AG04449 (cell line): ENCODE data around the gene DDX4.

Source experiments
- CTCF ChIA-PET: fragments of 350-600 bp; formaldehyde crosslinking; extraction: SDS; loops from one replicate; lab custom pipeline; 2021; ENCODE audit warnings: antibody characterized with exemption; lab: Yijun Ruan, JAX
- POLR2A ChIA-PET: fragments of 400-600, 350-600 bp; formaldehyde crosslinking; extraction: SDS; loops from one replicate; lab custom pipeline; 2020; ENCODE audit warnings: antibody characterized with exemption, inconsistent platforms; lab: Yijun Ruan, JAX
- DNase-seq: peaks from one replicate; pipeline ENCODE4 v3.0.0-alpha.2; 2010; ENCODE audit warnings: low read depth, low spot score
- H3K4me3 ChIP-seq: 2 replicates; pipeline ENCODE4 v1.5.1; 2011; ENCODE audit warnings: low read depth, mild to moderate bottlenecking, control low read depth, low read length
- CTCF ChIP-seq: IDR thresholded peaks from one replicate; pipeline ENCODE4 v1.5.1; 2011; ENCODE audit warnings: mild to moderate bottlenecking, moderate library complexity, low read length, control low read depth, inconsistent platforms; ENCODE audit not compliant: insufficient read depth; ENCODE audit errors: missing control alignments

The DDX4 gene

DNA sequence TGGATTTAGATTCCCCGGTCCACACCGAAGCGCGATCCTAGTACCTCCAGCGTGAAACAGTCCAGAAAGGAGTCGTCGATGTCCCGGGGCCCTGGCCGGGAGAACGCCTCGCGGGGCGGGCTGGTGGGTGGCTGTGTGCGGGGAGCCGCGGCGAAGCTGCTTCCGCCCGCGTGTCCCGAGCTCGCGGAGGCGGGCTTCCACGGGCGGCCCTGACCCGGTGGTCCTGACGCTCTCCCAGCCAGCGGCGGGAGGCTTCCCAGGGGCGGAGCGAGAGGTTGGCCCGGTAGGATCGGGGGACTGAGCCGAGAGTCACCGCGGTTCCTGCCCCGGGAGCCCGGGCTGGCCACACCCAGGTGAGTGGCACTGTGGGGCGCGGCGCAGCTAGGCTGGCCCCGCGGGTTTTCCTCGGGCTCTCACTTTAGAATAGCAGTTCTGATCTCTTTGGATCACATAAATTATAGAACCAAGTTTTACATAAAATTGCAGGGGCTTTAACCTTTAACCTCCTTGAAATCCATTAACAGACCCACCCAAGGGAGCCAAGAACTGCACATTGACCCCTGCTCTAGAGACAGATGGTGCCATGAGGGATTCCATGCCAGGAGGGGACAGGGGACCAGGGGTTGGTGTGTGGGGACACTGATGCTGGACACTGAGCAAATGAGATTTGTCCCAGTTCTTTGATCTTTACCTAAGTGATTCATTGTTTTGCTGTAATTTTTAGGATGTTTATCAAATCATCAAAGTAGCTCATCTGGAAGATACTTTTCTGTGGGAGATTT, 84.1 kb downstream of the DDX4 start:
- peak overlapping the region; percentile 45 for H3K4me3 ChIP-seq
- POLR2A ChIA-PET, result no interaction called here
- DNase-seq, result no peak
- CTCF ChIA-PET, result no interaction called here
- no peak for TF ChIP-seq CTCF

DNA sequence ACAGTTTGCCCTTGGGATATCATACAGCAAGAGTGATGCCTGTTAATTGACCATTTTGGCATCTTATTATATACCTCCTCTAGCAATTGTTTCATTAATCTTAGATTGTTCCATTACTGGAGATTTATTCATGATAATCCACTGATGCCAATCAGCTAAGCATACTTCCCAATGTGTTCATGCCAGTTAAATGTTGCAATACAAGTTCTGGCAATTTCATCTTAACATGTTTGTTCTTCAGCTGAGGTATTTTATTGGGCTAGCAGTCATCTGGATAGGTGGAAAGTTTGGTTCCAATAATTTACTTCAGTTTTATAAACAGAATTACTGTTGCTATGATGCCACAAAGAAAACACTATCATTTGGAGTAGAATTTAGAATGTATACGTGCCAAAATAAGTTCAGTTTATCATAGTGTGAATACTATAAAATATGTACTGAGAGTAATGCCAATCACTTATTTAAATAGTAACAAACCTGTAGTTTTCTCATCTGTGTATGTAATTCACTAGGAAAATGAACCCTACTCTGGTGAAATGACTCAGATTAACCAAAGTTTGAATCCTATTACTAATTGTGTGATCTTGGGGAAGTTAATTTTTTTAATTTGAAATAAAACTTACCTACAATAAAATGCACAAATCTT, 85.4 kb downstream of the DDX4 start:
- no peak overlapping the region for H3K4me3 ChIP-seq
- POLR2A ChIA-PET, result no interaction called here
- no peak for TF ChIP-seq CTCF
- CTCF ChIA-PET, result no interaction called here
- DNase-seq, result no peak

- ChIA-PET CTCF (no interaction called here), POLR2A (no interaction called here)
- H3K4me3 ChIP-seq, result no peak overlapping the region
- no peak for DNase-seq
- no peak for TF ChIP-seq CTCF
Observed at GRCh38 chr5:55829956-55830355, 92.1 kb downstream of the DDX4 start.

DNA sequence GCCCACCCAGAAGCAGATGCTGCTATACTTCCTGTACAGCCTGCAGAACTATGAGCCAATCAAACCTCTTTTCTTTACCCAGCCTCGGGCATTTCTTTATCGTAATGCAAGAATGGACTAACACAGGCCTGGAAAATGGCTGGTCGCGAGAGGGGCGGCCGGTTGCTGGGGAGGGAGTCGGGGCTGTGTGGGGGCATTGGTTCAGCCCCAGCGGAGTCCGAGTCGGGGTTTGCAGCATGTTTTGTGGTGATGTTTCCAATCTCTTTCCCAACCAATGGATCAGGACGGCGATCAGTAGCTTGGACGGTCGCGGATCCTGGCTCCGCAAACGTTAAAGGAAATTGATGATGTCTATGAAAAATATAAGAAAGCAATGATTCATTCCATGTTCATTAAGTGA, 94.6 kb downstream of the DDX4 start:
- DNase-seq, result no peak
- no peak for TF ChIP-seq CTCF
- POLR2A ChIA-PET, result no interaction called here
- no peak overlapping the region for H3K4me3 ChIP-seq
- CTCF ChIA-PET, result no interaction called here

DNA sequence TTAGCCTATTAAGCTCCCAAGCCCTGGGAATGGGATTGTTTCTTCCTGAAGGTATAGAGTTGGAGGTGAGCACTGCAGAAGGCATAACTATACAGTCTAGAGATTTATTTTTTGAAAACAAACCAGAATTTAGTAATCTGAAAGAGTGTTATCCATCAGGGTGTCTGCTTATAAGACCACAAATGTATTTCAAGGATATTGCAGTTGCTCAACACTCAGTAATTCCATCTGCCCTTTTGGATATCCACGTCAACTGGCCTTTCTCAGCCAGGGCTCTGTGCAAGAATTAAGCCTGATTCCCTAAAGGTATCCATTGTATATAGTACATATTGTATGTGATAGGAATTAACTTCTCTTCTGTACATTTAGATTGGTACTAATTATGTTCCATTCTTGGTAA, 98.3 kb downstream of the DDX4 start:
- CTCF ChIA-PET, result no interaction called here

More for the DNA sequence above, 98.3 kb downstream of the DDX4 start:
- DNase-seq, result no peak
- TF ChIP-seq CTCF, result no peak
- POLR2A ChIA-PET, result no interaction called here
- H3K4me3 ChIP-seq, result no peak overlapping the region
